ENCODE measurements around the gene POLH.
"Not testable (repeated sequence)": the region's sequence is repeated elsewhere in the genome, so short reads cannot be mapped to it uniquely, and the experiment has no call there.

Gene POLH

DNA sequence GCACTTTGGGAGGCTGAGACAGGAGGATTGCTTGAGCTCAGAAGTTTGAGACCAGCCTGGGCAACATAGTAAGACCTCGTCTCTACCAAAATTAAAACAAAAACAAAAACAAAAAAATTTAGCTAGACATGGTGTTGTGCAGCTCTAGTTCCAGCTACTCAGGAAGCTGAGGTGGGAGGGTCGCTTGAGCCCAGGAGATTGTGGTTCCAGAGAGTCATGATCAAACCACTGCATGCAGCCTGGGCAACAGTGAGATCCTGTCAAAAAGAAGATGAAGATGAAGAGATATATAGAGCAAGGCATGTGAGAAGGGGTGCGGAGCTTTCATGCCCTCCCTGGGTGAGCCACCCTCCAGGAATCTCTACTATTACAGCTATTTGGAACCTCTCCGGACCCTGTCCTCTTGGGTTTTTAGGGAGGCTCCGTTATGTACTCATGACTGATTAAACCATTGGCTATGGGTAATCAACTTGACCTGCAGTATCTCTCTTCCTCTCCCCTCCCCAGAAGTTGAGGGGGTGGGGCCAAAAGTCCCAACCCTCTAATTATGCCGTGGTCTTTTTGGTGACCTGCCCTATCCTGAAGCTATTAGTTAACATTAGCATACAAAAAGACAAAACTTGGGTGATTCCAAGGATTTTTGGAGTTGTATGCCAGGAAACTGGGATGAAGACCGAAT, 9.0 kb downstream of the POLH start:
- no peak for TF ChIP-seq CTCF (IDR thresholded peaks at IDR 0.05)
- no peak for TF ChIP-seq ZFX (IDR thresholded peaks at IDR 0.05; ENCODE audit: borderline replicate concordance)

DNA sequence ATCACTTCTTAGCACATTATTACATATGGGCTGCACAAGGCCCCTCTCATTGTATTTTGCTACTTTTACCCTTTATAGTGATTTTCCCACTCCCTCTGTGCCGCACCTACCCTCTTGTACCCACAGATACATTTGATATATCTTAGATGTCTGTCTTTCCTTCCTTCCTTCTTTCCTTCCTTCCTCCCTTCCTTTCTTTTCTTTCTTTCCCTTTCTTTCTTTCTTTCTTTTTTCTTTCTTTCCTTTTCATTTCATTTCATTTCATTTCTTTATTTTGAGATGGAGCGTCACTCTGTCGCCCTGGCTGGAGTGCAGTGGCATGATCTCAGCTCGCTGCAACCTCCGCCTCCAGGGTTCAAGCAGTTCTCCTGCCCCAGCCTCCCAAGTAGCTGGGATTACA, 12.2 kb downstream of the POLH start:
- H3K27ac ChIP-seq = no peak overlapping the region
- TF ChIP-seq ZFX (IDR thresholded peaks at IDR 0.05; ENCODE audit: borderline replicate concordance) (no peak), CTCF (IDR thresholded peaks at IDR 0.05) (no peak)

More for the DNA sequence above, 9.0 kb downstream of the POLH start:
- no peak overlapping the region for H3K27ac ChIP-seq

GRCh38 chr6:43589564-43589963, 13.6 kb downstream of the POLH start:
- not testable (repeated sequence) for H3K27ac ChIP-seq

DNA sequence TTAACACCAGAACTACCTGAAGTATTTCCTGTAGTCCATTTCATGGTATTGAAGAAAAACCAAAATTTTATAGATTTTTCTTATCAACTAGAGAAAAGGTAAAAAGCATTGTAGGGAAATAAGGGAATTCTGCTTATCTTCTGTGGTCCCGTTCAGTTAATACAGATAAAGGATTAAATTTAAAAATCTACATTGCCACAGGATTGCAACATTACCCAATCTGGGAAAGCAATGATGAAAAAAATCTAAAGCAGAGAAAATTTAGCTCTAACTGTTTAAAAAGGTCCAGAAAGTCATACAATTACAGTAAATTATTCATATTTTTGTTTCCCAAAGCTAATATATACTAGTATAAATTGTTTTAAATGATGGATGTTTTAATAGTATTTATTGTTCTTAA, 18.0 kb downstream of the POLH start:
- H3K27ac ChIP-seq = no peak overlapping the region
- TF ChIP-seq CTCF (IDR thresholded peaks at IDR 0.05) (no peak), ZFX (IDR thresholded peaks at IDR 0.05; ENCODE audit: borderline replicate concordance) (no peak)

DNA sequence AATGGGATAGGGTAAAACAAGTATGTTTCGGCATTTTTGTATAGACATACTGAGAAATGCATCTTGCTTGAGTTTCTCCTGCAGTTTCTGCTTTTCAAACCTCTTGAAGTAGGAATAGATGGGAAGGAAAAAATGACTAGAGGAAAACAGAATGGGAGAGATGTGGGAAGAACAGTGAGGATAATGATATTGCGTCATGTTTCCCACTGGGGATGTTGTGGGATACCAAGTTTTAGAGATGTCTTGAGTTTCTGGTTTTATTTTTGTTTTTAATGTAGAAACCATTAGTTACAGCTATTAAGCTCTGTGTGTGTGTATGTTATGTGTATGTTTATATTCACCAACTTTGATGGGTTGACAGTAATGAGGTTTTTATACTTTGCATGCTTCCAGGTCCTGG, 24.6 kb downstream of the POLH start:
- no peak overlapping the region for H3K27ac ChIP-seq
- TF ChIP-seq ZFX (IDR thresholded peaks at IDR 0.05; ENCODE audit: borderline replicate concordance) (no peak), CTCF (IDR thresholded peaks at IDR 0.05) (no peak)

DNA sequence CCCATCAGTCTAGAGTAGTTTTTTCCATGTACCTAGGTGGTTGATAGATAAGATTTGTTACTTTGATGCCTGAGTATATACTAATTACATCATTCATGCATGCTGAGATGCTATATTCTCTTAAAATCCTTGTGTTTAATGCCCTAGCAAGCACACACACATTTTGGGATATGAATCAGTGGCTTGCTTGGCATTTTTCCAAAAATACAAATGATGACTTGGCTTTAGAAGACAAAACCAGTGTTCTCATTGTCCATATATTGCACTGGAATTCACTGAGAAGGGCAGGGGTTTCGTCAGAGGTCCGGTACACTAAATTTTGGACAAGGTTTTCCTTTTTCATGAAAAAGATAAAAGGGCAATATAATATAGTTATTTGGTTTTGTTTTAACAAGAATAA, 28.2 kb downstream of the POLH start:
- no peak overlapping the region for H3K27ac ChIP-seq
- TF ChIP-seq ZFX (IDR thresholded peaks at IDR 0.05; ENCODE audit: borderline replicate concordance) (no peak), CTCF (IDR thresholded peaks at IDR 0.05) (no peak)

GRCh38 chr6:43606019-43606418, 30.0 kb downstream of the POLH start:
- TF ChIP-seq ZFX (IDR thresholded peaks at IDR 0.05; ENCODE audit: borderline replicate concordance) (no peak), CTCF (IDR thresholded peaks at IDR 0.05) (no peak)
- H3K27ac ChIP-seq = no peak overlapping the region

GRCh38 chr6:43608310-43608763, 32.4 kb downstream of the POLH start:
- H3K27ac ChIP-seq = peak overlapping the region; percentile 1; the same call in 1 of the 2 replicates
- peak; percentile 92 for TF ChIP-seq CTCF (IDR thresholded peaks at IDR 0.05)
- no peak for TF ChIP-seq ZFX (IDR thresholded peaks at IDR 0.05; ENCODE audit: borderline replicate concordance)

Measured in 22Rv1 (cell line).